ENCODE results near the gene TJAP1.

Gene TJAP1

GRCh38 chr6:43500921-43501320 is 23.6 kb downstream of the TJAP1 start:
- Histone ChIP-seq H3K9ac (ENCODE audit: low read length) (no peak overlapping the region), H3K27me3 (ENCODE audit: low read length) (no peaks in the 10 kb centered on the region), H3K36me3 (ENCODE audit: low read length) (no peaks in the 10 kb centered on the region)

GRCh38 chr6:43502666-43503065 is 25.3 kb downstream of the TJAP1 start:
- H3K27ac ChIP-seq (ENCODE audit: low read depth, low read length) = no peak overlapping the region
- TF ChIP-seq EZH2phosphoT487 (conservative IDR thresholded peaks at IDR 0.05; ENCODE audit: low read length) (no peak), CTCF (IDR thresholded peaks at IDR 0.05; ENCODE audit: insufficient read depth, low read length, poor library complexity, severe bottlenecking) (no peak)
- H2AFZ ChIP-seq (ENCODE audit: low read depth, low read length, severe bottlenecking) = no peak overlapping the region
- no peak overlapping the region for H3K4me3 ChIP-seq (ENCODE audit: insufficient read depth, low read length, poor library complexity, severe bottlenecking)
- H3K79me2 ChIP-seq (ENCODE audit: insufficient read depth, low read length) = no peaks in the 10 kb centered on the region
- no peak overlapping the region for H3K4me2 ChIP-seq (ENCODE audit: low read depth, low read length, poor library complexity, severe bottlenecking)
- H3K9me2 ChIP-seq (replicated peaks; ENCODE audit: insufficient read depth, low read length) = no peaks in the 10 kb centered on the region
- H3K9me3 ChIP-seq (ENCODE audit: insufficient read depth, low read length) = no peaks in the 10 kb centered on the region
- no peaks in the 10 kb centered on the region for H3K36me3 ChIP-seq (ENCODE audit: low read length)
- no peaks in the 10 kb centered on the region for H4K20me1 ChIP-seq (ENCODE audit: low read depth, low read length)
- H3K27me3 ChIP-seq (ENCODE audit: low read length) = no peaks in the 10 kb centered on the region
- no peak overlapping the region for H3K9ac ChIP-seq (ENCODE audit: low read length)
- no peaks in the 10 kb centered on the region for H3F3A ChIP-seq (ENCODE audit: insufficient read depth)

More at GRCh38 chr6:43500921-43501320, 23.6 kb downstream of the TJAP1 start:
- H2AFZ ChIP-seq (ENCODE audit: low read depth, low read length, severe bottlenecking) = no peak overlapping the region
- no peak overlapping the region for H3K4me2 ChIP-seq (ENCODE audit: low read depth, low read length, poor library complexity, severe bottlenecking)
- no peaks in the 10 kb centered on the region for H4K20me1 ChIP-seq (ENCODE audit: low read depth, low read length)
- no peak overlapping the region for H3K4me3 ChIP-seq (ENCODE audit: insufficient read depth, low read length, poor library complexity, severe bottlenecking)
- no peaks in the 10 kb centered on the region for H3K9me3 ChIP-seq (ENCODE audit: insufficient read depth, low read length)
- no peaks in the 10 kb centered on the region for H3K79me2 ChIP-seq (ENCODE audit: insufficient read depth, low read length)
- no peak overlapping the region for H3K27ac ChIP-seq (ENCODE audit: low read depth, low read length)
- no peaks in the 10 kb centered on the region for H3K9me2 ChIP-seq (replicated peaks; ENCODE audit: insufficient read depth, low read length)
- TF ChIP-seq CTCF (IDR thresholded peaks at IDR 0.05; ENCODE audit: insufficient read depth, low read length, poor library complexity, severe bottlenecking) = no peak
- TF ChIP-seq EZH2phosphoT487 (conservative IDR thresholded peaks at IDR 0.05; ENCODE audit: low read length) = no peak
- H3F3A ChIP-seq (ENCODE audit: insufficient read depth) = no peaks in the 10 kb centered on the region

- Histone ChIP-seq H3K79me2 (ENCODE audit: insufficient read depth, low read length) (no peaks in the 10 kb centered on the region), H3K27ac (ENCODE audit: low read depth, low read length) (no peak overlapping the region), H3K4me3 (ENCODE audit: insufficient read depth, low read length, poor library complexity, severe bottlenecking) (no peak overlapping the region), H3K9me2 (replicated peaks; ENCODE audit: insufficient read depth, low read length) (no peaks in the 10 kb centered on the region), H3K27me3 (ENCODE audit: low read length) (no peaks in the 10 kb centered on the region), H3K9ac (ENCODE audit: low read length) (no peak overlapping the region), H3F3A (ENCODE audit: insufficient read depth) (no peaks in the 10 kb centered on the region), H3K4me2 (ENCODE audit: low read depth, low read length, poor library complexity, severe bottlenecking) (no peak overlapping the region), H3K9me3 (ENCODE audit: insufficient read depth, low read length) (no peaks in the 10 kb centered on the region), H3K36me3 (ENCODE audit: low read length) (no peaks in the 10 kb centered on the region), H4K20me1 (ENCODE audit: low read depth, low read length) (no peaks in the 10 kb centered on the region), H2AFZ (ENCODE audit: low read depth, low read length, severe bottlenecking) (no peak overlapping the region)
- TF ChIP-seq EZH2phosphoT487 (conservative IDR thresholded peaks at IDR 0.05; ENCODE audit: low read length) (no peak), CTCF (IDR thresholded peaks at IDR 0.05; ENCODE audit: insufficient read depth, low read length, poor library complexity, severe bottlenecking) (no peak)
Observed at GRCh38 chr6:43503443-43503842, 26.1 kb downstream of the TJAP1 start.
